GM11168 (cell line): ENCODE data around the gene UQCC5.

Experiments
- in situ Hi-C: fragments of 300-500 bp; cut with MboI; formaldehyde crosslinking; loops from one replicate; pipeline ENCODE4 v1.12.0; 2022; ENCODE audit warnings: low sequenced_read_pairs; ENCODE audit not compliant: unreplicated experiment

UQCC5 gene

DNA sequence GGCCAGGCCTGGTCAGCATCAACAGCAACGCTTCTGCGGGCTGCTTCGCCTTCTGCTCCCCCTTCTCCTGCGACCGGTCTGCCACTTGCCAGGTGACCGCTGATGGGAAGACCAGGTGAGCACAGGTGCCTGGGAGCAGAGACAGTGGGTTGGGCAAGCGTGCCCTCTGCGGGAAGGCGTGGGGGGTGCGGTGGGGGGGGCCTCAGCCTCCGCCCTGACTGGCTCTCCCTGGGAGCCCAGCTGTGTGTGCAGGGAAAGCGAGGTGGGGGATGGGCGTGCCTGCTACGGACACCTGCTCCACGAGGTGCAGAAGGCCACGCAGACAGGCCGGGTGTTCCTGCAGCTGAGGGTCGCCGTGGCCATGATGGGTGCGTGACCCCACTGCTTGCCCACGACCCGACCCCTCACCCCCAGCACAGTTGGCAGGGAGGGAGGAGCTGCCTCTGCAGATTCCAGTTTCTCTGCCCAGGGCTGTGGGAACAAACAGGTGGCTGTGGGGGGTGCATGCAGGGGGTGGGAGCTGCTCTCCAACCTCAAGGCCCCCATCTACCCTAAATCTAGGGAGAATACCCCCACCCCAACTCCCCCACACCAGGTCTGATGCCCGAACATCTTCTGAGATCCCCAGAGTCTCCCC, 32.5 kb upstream of the UQCC5 start:
- in situ Hi-C loops = no loop called here

- in situ Hi-C loops = no loop called here
These were observed 31.4 kb upstream of the UQCC5 start for GRCh38 chr3:52504977-52505376.

GRCh38 chr3:52506266-52506966, 30.0 kb upstream of the UQCC5 start:
- in situ Hi-C loops = no loop called here

- in situ Hi-C loops = no loop called here
These were observed 29.0 kb upstream of the UQCC5 start for GRCh38 chr3:52507359-52507758.

DNA sequence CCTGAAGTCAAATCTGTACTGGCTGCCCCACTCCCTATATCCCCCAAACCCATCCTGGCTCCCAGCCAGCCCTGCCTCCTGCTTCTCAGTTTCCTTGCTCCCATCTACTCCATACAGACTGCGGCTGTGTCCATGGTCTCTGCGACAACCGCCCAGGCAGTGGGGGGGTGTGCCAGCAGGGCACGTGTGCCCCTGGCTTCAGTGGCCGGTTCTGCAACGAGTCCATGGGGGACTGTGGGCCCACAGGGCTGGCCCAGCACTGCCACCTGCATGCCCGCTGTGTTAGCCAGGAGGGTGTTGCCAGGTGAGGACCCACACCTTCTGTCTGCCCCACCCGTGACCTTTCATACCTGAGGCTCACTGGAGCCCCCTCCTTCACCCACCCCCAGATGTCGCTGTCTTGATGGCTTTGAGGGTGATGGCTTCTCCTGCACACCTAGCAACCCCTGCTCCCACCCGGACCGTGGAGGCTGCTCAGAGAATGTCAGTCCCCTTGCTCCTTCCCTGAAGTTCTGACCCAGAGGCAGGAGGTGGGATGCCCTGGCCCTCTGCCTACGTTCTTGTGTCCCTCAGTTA, 26.6 kb upstream of the UQCC5 start:
- in situ Hi-C loops = no loop called here

- in situ Hi-C loops = no loop called here
These were observed 24.9 kb upstream of the UQCC5 start for GRCh38 chr3:52511509-52511908.

GRCh38 chr3:52512105-52512504, 24.3 kb upstream of the UQCC5 start:
- in situ Hi-C loops = no loop called here

- in situ Hi-C loops = no loop called here
These were observed 23.7 kb upstream of the UQCC5 start for GRCh38 chr3:52512727-52513126.

- in situ Hi-C loops = no loop called here
These were observed 23.1 kb upstream of the UQCC5 start for GRCh38 chr3:52513281-52513680.

DNA sequence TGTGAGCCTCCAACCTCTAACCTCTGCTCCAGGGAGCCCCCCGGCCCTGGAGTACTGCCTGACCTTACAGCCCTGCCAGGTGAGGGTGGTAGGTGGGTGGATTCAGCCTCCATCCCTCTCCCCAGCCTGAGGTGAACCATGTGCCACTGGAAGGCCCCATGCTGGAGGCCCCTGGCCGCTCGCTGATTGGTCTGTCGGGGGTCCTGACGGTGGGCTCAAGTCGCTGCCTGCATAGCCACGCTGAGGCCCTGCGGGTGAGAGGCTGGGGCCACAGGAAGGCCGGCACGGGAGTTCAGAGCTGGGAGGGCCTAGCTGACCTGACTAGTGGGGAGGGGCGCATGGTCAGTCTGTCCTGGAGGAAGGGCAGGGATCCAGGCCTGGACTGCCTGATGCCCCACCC, 21.8 kb upstream of the UQCC5 start:
- in situ Hi-C loops = no loop called here

GRCh38 chr3:52515192-52515591, 21.2 kb upstream of the UQCC5 start:
- in situ Hi-C loops = no loop called here

DNA sequence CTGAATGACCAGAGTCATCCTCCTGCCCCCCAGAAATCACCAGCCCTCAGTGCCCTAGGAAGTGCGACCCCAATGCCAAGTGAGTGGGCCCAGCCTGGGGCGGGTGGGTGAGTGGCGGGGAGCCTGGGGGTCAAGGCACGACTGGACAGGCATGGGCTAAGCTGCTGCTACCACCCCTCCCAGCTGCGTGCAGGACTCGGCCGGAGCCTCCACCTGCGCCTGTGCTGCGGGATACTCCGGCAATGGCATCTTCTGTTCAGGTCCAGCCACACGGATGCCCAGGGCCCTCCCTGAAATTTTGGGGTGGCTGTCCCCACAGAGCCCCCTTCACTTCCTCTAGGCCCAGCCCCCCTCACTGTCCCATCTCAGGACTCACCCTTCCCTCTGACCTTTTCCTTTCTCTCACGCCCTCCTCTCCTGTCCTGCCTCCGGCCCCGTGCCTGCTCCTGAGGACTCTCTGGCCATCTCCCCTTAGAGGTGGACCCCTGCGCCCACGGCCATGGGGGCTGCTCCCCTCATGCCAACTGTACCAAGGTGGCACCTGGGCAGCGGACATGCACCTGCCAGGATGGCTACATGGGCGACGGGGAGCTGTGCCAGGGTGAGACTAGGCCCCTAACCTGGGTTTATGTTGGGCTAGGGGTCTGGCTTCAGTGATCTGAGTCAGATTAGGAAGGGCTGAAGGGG, 19.8 kb upstream of the UQCC5 start:
- in situ Hi-C loops = no loop called here

DNA sequence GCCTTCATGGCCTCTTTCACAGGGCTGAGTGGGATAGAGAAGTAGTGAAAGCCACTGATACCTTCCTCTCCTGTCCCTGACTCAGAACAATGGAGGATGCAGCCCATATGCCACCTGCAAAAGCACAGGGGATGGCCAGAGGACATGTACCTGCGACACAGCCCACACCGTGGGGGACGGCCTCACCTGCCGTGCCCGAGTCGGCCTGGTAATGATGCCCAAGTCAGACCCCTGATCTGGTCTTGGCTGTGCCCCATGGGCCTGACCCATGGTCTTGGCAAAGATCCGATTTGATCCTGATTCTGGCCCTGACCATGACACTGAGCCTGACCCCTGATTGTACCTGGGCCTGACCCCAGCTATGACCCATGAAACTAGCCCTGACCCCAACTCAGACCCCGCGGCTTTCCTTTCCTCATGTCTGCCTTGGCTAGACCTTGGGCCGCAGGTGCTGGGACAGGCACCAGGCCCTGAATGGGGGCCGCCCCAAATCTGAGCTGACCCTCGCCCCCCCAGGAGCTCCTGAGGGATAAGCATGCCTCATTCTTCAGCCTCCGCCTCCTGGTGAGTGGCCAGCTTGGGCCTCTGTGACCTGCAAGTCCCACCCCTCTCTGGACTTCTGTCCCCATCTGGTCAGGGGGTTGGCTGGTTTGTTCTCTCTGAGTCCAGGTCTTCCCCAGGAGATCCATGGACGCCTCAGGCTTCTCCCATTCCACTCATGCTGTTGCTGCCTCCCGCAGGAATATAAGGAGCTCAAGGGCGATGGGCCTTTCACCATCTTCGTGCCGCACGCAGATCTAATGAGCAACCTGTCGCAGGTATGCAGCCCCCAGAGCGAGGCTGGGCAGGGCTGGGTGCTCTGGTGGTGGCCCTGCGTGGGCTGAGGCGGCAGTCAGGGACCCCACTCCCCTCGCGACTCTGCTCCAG, 18.3 kb upstream of the UQCC5 start:
- in situ Hi-C loops = no loop called here

GRCh38 chr3:52518723-52519444, 17.5 kb upstream of the UQCC5 start:
- in situ Hi-C loops = no loop called here

GRCh38 chr3:52519445-52520140, 16.8 kb upstream of the UQCC5 start:
- in situ Hi-C loops = no loop called here

DNA sequence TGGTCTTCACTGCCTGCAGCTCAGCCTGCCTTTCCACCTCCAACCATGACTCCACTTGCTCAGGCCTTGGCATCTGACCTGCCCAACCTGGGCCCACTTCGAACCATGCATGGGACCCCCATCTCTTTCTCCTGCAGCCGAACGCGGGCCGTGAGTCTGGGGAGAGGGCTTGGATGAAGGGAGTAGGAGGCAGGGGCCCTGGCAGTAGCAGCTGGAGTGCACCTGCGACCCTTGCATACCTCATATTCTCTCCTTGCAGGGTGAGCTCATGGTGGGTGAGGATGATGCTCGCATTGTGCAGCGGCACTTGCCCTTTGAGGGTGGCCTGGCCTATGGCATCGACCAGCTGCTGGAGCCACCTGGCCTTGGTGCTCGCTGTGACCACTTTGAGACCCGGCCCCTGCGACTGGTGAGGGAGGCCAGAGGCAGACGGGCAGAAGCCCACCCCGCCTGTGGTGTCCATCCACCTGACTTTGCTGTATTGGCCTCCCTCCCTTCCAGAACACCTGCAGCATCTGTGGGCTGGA, 16.2 kb upstream of the UQCC5 start:
- in situ Hi-C loops = no loop called here

DNA sequence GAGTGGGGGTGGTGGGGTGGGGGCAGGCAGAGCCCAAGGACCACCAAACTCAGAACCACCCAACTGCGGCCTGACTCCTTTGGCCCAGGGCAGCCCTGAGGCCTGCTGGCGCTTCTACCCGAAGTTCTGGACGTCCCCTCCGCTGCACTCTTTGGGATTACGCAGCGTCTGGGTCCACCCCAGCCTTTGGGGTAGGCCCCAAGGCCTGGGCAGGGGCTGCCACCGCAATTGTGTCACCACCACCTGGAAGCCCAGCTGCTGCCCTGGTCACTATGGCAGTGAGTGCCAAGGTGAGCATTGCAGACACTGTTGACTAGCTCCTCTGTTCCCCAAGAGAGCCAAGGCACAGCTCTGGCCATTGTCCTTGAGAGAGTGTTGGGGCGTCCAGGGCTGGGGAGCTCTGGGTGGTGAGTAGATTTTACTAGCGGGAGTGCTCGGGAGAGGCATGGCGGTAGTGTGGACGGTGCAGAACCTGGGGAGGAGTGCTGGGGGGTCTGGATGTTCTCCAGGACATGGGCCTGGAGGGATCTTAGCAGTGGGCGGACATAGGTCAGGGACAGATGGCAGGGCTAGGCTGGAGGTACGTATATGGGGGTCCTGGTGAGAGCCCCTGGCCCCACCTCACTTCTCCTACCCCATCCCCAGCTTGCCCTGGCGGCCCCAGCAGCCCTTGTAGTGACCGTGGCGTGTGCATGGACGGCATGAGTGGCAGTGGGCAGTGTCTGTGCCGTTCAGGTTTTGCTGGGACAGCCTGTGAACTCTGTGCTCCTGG, 15.5 kb upstream of the UQCC5 start:
- in situ Hi-C loops = no loop called here

- in situ Hi-C loops = no loop called here
These were observed 14.9 kb upstream of the UQCC5 start for GRCh38 chr3:52521488-52521824.
